COLO829 (cell line): ENCODE data around the gene CCT3.
A peak's percentile ranks its signal among the peaks of the same experiment; 100 is the strongest.

ENCODE experiments used
- DNase-seq: peaks from one replicate; pipeline ENCODE4 v3.0.0; 2012; ENCODE audit warnings: low spot score

The CCT3 gene

GRCh38 chr1:156276966-156277381 lies 61.1 kb downstream of the CCT3 start:
- DNase-seq = no peak

DNA sequence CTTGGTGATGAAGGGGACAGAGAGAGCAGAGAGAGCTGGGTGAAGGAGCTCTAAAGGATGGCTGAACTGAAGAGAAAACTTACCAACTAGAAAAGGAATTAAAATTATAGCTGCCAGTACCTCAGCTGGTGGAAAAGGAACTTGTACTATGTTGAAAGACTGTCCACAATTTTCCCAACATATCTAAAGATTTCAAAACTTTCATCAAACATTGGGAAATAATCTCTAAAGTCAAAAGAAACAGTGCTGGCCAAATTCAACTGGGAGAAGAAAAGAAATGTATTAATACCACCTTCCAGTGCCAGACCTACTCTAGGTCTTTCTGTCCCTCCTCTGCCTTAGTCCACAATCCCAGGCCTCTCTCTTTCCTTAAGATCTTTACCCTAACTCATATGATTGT lies 61.6 kb downstream of the CCT3 start:
- no peak for DNase-seq

DNA sequence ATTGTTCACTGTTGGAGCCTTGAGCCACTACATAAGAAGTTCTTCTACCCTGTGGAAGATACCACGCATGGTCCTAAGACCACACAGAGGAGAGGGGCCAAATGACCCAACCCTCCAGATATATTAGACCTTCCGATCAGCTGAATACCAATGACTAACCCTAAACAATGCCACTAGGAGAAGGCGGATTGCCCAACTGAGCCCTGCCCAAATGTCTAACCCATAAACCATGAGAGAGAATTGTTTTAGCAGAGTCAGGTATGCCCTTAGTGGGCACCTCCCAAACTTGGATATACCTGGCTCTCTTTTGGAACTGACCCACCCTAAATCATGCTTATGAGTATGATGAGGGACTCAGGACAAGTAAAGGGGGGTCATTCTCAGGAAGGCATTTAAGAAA lies 67.8 kb downstream of the CCT3 start:
- DNase-seq = no peak

- no peak for DNase-seq
Measured at GRCh38 chr1:156268336-156268735, 69.8 kb downstream of the CCT3 start.

DNA sequence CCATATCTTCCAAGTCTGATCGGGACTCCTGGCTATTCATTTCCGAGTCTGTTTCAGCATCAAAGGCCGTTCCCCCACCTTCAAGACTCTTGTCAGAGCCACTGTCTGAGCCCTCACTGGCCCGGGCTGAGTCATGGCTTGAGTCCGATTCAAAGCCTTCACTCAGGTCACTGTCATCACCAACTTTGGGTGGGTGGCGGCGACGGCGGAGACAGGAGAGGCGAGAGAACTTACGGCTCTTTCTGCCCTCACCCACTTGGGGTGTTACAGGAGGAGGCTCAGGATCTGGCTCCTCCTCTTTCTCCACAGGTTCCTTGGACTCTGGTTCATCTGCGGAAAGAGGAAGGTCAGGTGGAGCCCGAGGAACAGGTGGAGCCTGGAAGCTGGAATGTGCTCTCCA lies 72.0 kb downstream of the CCT3 start:
- no peak for DNase-seq

DNA sequence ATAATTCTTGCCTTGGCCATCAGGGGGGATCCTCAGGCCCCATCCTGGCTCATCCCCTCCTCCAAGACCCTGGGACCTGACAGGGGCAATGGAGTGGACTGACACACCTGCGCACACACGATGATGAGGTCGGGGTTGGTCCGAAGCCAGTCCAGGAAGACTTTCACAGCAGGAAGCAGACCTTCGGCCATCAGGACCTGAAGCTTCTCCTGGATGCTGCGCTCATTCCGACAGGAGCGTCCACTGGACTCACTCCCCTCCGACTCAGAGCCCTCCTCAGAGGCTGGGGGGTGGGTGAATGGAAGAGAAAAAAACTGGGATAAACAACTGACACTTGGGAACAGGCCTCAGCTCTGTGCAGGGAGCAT lies 74.8 kb downstream of the CCT3 start:
- DNase-seq = no peak

DNA sequence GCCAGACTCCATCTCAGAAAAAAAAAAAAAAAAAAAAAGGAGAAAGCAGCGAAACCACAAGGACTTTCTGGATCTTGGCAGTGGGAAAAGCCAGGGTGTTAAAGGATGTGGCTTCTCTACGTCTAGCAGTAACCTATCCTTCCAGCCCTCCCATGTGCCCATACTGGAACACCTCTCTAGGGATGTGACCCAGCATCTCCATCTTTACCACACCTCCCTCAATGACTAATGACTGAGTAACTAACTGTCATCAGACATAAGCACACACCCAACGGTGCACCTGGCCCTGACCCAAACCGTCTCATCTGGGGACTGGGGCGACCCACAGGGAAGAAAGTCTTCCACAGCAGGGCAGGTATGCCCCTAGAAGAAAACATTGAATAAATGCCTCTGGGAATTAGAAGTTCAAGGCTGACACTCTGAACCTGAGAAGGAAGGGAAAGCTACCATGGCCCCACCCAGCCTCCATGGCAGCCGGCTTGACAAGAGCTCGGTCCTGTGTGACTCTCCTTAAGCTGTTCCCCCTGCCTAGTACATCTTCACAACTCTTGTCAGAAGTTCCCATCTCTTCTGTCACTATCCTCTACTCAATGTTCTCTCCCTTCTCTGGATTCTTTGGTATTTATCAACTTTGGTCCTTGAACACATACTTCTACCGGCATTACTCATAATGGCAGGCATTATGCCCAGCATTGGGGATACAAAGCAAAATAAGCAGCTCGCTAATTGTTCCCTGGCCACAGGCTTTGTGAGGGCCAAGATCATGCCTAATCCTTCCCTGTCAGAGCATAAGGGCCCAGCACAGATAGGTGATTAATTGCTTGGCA lies 75.4 kb downstream of the CCT3 start:
- no peak for DNase-seq

- peak; percentile 99 for DNase-seq
Measured at GRCh38 chr1:156260896-156261295, 77.2 kb downstream of the CCT3 start.

GRCh38 chr1:156259805-156260204 lies 78.3 kb downstream of the CCT3 start:
- no peak for DNase-seq
